Stimulated activated CD8-positive, alpha-beta memory T cell treated with anti-CD3 and anti-CD28 coated beads, Interleukin-4, amount 100 ng/mL, for 24 hours (primary cell): ENCODE measurements around the gene SLAMF7.
A peak's percentile ranks its signal among the peaks of the same experiment; 100 is the strongest.
"Not testable (repeated sequence)": the region's sequence is repeated elsewhere in the genome, so short reads cannot be mapped to it uniquely, and the experiment has no call there.

ENCODE experiments used
- DNase-seq: peaks from one replicate; pipeline ENCODE4 v3.0.0-alpha.2; 2020; ENCODE audit warnings: low read depth

SLAMF7 gene

DNA sequence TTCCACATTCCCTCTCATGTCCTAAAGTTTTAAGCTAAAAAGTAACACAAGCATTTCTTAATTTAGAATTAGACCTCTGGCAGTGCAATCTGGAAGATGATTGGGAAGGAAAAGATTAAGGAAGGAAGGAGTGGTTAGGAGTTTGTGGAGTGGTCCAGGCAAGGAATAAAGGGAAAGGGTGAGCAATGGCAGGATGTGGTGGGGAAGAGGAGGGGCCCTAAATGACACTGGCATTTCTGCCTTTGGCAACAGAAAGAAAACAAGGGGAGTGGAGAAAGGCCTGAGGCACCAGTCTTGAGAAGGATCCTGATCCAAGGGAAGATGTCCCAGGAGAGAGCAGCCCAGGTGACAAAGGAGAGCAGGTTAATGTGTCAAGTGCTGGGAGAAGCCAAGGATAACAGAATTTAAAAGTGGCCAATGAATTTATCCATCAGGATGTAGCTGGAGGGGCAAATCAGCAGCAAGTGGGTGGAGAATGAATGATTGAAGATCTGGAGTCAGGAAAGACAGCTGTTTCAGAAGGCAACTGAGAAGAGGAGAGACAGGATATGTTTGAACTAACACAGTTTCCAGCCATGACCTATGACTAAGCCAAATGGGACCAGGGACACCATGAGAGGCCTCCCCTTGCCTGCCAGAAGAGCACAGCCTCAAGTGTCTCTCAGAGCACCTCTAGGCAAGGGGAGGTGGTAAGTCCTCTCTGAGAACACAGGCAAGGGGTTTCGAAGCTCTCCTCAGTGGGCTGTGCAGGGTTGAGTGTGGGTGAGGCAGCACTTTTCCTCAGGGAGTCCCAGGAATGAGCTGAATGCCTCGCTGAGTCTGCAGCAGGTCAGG is 36.1 kb downstream of the SLAMF7 start:
- DNase-seq, result no peak

GRCh38 chr1:160776178-160776577 is 37.1 kb downstream of the SLAMF7 start:
- no peak for DNase-seq

DNA sequence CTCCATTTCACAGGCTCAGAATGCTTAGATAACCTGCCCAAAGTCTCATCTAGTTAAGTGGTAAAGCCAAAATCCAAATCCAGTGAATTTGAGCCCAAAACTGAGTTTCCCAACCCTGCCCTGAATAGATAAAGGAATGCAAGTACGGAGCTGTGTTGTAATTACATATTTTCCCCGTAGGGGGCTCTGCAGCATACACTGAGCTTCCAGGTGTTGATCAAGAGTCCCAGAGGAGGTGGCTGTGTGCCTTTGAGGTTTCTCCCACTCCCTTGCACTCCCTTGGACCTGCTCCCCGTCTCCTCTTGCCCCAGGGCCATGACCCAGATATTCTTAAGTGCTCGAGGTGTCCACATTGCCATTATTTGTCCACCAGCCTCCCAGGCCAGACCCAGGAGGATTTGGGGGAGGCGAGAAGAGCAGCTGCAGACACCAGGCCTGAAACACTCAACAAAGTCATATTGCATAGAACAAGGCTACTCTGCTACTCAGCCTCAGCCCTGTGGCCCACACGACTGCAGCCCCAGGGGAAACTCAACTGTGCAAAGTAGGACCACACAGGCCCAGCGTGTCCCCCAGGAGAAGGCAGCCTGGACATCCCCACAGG is 38.5 kb downstream of the SLAMF7 start:
- no peak for DNase-seq

- DNase-seq, result no peak
Observed at GRCh38 chr1:160778976-160779375, 39.9 kb downstream of the SLAMF7 start.

DNA sequence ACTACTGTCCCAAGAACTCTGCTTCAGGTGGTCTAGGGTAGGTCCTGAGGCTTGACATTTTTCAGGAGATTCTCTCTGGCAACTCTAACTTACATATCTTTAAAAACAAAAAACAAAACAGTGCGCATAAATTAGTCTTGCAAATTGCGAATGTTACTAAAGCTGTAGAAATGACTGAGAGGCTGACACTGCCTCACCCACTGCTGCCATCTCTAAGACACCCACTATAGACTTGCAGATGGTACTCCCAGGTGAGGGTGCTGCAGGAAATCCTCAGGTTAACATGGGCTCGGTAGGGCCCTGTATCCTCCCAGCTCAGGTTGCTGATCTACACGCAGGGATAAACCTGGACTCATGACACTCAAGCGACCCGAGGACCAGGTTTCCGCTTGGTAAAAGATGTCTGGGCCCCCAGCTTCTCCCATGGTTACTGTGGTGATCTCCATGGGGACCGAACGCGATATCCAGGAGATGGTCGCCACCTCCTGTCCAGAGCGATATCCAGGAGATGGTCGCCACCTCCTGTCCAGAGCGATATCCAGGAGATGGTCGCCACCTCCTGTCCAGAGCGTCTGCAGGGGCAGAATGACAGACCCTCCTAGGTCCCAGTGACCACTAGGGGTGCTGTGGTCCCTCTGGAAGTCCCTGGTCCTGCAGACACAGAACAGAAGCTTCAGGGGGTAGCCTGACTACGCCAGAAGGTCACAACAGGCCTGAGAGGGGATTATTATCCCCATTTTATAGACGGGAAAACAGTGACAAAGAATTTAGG is 40.8 kb downstream of the SLAMF7 start:
- no peak for DNase-seq

DNA sequence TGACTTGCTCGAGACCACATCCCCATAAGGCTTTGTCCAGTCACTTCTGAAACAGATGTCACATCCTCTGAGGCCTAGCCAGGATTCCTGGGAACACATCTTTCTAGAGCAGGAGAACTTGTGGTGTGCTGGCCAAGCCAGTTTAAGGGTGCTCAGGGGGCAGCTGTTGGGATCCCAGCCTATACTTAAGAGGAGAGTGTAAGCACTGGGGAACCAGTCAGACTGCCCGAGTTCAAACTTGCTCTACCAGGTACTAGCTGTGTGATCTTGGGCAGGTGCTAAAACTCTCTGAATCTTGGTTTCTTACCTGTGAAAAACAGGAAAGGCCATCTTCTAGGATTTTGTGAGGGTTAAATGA is 41.3 kb downstream of the SLAMF7 start:
- DNase-seq, result no peak

DNA sequence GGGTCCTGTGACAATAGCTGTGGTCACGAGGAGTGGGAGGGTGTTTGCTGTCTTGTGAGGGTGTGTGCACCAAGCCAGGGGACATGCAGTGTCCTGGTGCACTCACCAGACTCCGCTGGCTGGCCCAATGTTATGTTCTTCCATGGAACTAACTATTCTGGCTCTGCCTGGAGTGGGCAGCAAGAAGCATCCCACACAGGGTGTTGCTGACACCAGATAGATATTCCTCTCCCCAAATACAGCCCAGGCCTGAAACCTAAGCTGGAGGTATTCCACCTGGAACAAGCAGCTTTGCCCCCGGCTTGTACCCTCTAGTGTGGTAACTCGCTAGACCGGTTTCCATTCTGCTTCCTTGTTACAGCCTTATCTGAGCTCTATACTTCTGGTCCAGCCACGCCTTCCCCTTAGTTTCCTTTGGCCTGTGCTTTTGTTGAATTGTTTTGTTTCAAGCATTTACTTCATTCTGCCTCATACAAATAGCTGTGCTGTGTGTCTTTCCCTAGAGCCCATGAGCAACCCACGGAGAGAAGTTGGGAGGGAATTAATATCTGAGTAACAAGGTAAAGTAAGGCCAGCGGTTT is 42.2 kb downstream of the SLAMF7 start:
- DNase-seq, result no peak

- no peak for DNase-seq
Observed at GRCh38 chr1:160781914-160782689, 43.1 kb downstream of the SLAMF7 start.

DNA sequence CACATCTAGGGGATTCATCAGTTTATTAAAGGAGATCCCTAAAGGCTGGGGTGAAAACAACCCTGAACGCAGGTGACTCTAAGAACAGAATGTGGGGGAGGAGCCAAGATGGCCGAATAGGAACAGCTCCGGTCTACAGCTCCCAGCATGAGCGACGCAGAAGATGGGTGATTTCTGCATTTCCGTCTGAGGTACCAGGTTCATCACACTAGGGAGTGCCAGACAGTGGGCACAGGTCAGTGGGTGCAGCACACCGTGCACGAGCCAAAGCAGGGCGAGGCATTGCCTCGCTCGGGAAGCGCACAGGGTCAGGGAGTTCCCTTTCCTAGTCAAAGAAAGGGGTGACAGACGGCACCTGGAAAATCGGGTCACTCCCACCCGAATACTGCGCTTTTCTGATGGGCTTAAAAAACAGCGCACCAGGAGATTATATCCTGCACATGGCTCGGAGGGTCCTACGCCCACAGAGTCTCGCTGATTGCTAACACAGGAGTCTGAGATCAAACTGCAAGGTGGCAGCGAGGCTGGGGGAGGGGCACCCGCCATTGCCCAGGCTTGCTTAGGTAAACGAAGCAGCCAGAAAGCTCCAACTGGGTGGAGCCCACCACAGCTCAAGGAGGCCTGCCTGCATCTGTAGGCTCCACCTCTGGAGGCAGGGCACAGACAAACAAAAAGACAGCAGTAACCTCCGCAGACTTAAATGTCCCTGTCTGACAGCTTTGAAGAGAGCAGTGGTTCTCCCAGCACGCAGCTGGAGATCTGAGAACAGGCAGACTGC is 44.1 kb downstream of the SLAMF7 start:
- DNase-seq, result not testable (repeated sequence)

GRCh38 chr1:160789051-160789701 is 50.1 kb downstream of the SLAMF7 start:
- DNase-seq, result no peak

DNA sequence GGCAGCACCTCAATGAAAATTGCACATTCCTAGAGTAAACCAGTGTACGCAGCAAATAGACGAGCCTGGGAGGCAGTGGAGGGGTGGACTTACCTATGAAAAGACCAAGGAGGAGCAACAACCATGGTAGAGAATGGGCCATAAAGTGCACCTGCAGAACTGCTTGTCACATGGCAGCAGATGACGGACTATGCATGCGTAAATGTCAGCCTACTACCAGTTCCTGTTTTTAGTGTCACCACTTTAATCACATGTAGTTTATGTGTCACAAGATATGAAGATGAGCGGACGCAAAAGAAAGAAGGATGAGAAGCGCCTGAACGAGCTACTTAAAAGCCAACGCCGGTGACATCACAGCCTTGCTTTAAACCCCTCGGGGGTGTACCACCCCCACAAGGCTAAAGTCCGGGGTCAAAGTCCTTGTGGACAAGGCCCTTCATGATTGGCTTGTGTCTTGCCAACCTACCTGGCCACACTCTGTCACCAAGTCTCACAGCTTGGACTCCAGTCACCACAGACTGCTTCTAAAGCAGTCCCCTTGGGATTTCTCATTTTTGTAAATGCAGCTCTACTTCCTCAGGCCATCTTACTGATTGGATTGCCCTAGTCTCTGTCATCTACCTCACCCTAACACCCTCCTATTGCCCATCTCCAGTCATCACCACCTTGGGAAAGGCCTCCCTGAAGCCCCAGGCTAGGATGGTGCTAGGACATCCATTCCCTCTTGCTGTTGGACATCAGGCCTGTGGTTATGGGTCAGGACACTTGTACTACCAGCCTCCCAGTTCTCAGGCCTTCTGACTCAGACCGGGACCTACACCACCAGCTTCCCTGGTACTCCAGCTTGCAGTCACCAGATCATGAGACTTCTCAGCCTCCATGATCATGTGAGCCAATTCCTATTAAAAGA is 50.9 kb downstream of the SLAMF7 start:
- DNase-seq, result no peak

DNA sequence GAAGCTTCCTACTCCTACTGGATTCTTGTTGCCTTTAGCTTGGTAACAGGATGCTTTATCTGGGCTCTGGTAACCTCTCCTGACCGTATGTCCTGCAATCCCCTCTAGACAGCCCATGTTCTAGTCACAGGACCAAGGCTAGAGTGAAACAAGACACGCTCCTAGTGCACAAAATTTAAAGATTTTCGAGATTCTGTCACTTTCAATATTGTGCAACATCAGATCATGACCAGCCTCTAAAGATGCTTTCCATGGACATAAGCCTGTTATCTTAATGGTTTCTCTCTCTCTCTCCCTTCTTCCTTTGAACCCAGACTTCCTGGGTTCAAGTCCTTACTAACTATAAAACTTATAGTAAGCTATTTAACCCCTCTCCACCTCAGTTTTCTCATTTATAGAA is 55.3 kb downstream of the SLAMF7 start:
- DNase-seq, result no peak

- peak; percentile 52 for DNase-seq
Observed at GRCh38 chr1:160795951-160796383, 56.9 kb downstream of the SLAMF7 start, which contains the start of gene LY9. Gene LY9, plus strand, starts transcription at chr1:160796174. Its CDS starts 14 bp downstream, at chr1:160796188.

DNA sequence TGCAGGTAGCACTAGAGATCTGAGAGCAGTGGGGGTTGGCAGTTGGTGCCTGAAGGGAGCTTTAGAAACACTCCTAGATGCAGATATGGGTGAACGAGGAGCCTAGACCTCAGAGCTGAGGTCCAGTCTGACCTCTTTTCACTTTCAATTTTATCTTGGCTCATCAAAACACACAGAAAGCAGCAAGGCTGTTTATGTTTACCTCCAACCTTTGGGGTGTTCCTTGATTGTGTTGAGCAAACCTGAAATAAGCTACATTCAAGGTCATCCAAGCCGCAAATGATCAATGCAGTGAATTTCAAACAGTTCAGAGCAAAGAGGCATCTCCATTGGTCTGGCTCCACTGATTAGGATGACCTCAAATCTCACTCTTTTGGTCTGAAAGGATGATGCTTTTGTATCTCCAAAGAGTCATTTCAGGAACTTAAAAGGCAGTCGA is 58.2 kb downstream of the SLAMF7 start:
- no peak for DNase-seq

DNA sequence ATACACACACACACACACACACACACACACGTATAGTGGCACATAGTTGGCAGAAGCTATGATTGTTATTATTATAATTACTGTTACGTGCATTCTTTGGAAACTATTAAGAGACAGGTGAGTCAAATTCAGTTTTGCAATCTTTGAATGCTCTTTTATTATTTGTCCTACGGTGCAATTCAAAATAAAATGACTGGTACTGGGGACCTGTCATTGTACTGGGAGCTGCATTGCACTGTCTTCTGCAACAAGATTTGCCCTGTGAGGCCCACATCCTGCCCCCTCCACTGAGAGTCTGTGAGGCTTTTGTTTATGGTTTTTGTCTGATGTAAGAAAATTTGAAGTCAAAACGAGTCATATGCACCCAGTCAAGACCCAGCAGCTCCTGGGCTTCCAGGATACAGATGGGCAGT is 58.8 kb downstream of the SLAMF7 start:
- no peak for DNase-seq

DNA sequence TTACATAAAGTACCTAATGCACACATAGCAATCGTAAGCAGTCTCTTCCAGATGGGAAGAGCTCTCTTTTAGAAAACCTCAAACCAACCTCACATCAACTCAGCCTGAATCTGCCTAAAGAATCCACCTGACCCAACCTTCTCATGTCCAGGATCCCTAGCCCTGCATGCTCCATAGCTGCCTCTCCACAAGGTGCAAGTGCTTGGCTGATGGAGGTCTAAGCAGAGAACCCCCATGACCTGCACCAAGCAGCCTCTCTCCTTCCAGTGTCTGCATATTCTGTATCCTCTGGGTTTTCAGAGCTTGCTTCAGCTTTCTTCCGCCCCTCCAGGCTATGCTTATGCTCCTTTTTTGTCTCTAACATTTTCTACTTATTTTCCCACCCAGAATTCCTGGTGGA is 59.4 kb downstream of the SLAMF7 start:
- DNase-seq, result no peak

DNA sequence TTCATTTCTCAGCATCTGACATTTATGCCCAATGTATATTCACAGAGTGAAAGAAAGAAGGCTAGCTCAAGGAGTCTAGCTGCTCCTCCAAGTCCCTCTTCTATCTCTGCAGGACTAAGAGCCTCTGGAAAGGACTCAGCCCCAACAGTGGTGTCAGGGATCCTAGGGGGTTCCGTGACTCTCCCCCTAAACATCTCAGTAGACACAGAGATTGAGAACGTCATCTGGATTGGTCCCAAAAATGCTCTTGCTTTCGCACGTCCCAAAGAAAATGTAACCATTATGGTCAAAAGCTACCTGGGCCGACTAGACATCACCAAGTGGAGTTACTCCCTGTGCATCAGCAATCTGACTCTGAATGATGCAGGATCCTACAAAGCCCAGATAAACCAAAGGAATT is 60.6 kb downstream of the SLAMF7 start:
- no peak for DNase-seq

- DNase-seq, result no peak
Observed at GRCh38 chr1:160800142-160800541, 61.1 kb downstream of the SLAMF7 start.
